Glutamatergic neuron (in vitro differentiated cells): ENCODE measurements around the gene IL21. TPM values are rescaled to one million over a fixed set of nuclear protein-coding genes. Genes with fewer than 3 reads are reported as not detected.

Experiments used
- DNase-seq: peaks from one replicate; pipeline ENCODE4 v3.0.0; 2022
- H3K27ac Mint-ChIP-seq: one replicate; pipeline ENCODE4 v1.8.0; 2020; ENCODE audit warnings: mild to moderate bottlenecking, mixed read lengths, inconsistent platforms; ENCODE audit not compliant: unreplicated experiment
- H3K27me3 Mint-ChIP-seq: one replicate; pipeline ENCODE4 v1.8.0; 2020; ENCODE audit warnings: mild to moderate bottlenecking, moderate library complexity, mixed read lengths, inconsistent platforms; ENCODE audit not compliant: unreplicated experiment
- H3K36me3 Mint-ChIP-seq: one replicate; pipeline ENCODE4 v1.8.0; 2020; ENCODE audit warnings: mild to moderate bottlenecking, mixed read lengths, inconsistent platforms; ENCODE audit not compliant: unreplicated experiment
- H3K4me1 Mint-ChIP-seq: one replicate; pipeline ENCODE4 v1.8.0; 2020; ENCODE audit warnings: mild to moderate bottlenecking, low read depth, mixed read lengths, inconsistent platforms; ENCODE audit not compliant: unreplicated experiment
- H3K4me3 Mint-ChIP-seq: one replicate; pipeline ENCODE4 v1.8.0; 2020; ENCODE audit warnings: mild to moderate bottlenecking, mixed read lengths, inconsistent platforms; ENCODE audit not compliant: unreplicated experiment
- H3K9me3 Mint-ChIP-seq: one replicate; pipeline ENCODE4 v1.8.0; 2020; ENCODE audit warnings: mild to moderate bottlenecking, moderate library complexity, mixed read lengths, inconsistent platforms; ENCODE audit not compliant: unreplicated experiment
- long read RNA-seq: library from polyadenylated mRNA; unstranded; transcript quantifications from one replicate; pipeline ENCODE4 v2.0.0, GENCODE V29; 2020; ENCODE audit not compliant: unreplicated experiment
- total RNA-seq: library from RNA; stranded (reverse); fragmentation: NEBNext Ultra II Directional; extraction: Animal tissue kit (Norgen Biotek cat#: 25700); gene quantifications from one replicate; pipeline ENCODE4 v1.2.1, GENCODE V29; 2021; ENCODE audit not compliant: unreplicated experiment
- TF ChIP-seq, protein P1 (sequence below): fragments of 200-600 bp; sonication (generic); IDR thresholded peaks from one replicate; pipeline ENCODE4 v1.5.0; 2021; ENCODE audit not compliant: partially characterized antibody, unreplicated experiment

IL21 gene
- total RNA-seq = not detected
- long read RNA-seq = 0 reads

DNA sequence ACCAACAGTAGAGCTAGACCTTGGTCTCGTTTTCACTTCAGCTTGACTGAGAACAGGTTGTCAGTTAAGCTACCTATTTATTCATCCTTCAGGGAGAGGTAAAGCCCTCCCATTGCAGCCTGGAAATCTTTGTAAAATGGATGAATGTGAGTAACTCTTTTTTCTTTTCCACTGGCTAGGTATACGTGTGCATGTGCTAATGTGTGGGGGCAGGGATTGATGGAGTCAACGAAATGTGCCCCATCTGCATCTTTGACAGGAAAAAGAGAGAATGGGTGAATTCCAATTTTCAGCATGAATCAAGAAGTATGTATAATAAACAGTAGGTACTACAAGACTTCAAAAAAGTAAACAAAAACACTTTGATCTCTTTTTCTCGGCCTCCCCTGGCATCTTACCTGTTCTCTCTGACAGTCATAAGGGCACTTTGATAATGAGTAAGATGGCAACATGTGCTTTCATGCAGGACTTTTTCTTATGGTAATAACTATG, at the start of gene IL21:
IL21 (minus strand) TSS at position 51 of the 492 bp plus-strand sequence. CDS start 55 bp downstream, outside the sequence.
- H3K4me3 Mint-ChIP-seq = no peak within 1 kb of the TSS
- no peak for DNase-seq
- no peaks in the 10 kb centered on the region for H3K36me3 Mint-ChIP-seq
- no peak within 1 kb of the TSS for H3K27ac Mint-ChIP-seq
- H3K4me1 Mint-ChIP-seq = no peaks in the 10 kb centered on the region
- TF ChIP-seq, protein P1, sequence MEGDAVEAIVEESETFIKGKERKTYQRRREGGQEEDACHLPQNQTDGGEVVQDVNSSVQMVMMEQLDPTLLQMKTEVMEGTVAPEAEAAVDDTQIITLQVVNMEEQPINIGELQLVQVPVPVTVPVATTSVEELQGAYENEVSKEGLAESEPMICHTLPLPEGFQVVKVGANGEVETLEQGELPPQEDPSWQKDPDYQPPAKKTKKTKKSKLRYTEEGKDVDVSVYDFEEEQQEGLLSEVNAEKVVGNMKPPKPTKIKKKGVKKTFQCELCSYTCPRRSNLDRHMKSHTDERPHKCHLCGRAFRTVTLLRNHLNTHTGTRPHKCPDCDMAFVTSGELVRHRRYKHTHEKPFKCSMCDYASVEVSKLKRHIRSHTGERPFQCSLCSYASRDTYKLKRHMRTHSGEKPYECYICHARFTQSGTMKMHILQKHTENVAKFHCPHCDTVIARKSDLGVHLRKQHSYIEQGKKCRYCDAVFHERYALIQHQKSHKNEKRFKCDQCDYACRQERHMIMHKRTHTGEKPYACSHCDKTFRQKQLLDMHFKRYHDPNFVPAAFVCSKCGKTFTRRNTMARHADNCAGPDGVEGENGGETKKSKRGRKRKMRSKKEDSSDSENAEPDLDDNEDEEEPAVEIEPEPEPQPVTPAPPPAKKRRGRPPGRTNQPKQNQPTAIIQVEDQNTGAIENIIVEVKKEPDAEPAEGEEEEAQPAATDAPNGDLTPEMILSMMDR = no peak
- no peaks in the 10 kb centered on the region for H3K27me3 Mint-ChIP-seq
- no peaks in the 10 kb centered on the region for H3K9me3 Mint-ChIP-seq

DNA sequence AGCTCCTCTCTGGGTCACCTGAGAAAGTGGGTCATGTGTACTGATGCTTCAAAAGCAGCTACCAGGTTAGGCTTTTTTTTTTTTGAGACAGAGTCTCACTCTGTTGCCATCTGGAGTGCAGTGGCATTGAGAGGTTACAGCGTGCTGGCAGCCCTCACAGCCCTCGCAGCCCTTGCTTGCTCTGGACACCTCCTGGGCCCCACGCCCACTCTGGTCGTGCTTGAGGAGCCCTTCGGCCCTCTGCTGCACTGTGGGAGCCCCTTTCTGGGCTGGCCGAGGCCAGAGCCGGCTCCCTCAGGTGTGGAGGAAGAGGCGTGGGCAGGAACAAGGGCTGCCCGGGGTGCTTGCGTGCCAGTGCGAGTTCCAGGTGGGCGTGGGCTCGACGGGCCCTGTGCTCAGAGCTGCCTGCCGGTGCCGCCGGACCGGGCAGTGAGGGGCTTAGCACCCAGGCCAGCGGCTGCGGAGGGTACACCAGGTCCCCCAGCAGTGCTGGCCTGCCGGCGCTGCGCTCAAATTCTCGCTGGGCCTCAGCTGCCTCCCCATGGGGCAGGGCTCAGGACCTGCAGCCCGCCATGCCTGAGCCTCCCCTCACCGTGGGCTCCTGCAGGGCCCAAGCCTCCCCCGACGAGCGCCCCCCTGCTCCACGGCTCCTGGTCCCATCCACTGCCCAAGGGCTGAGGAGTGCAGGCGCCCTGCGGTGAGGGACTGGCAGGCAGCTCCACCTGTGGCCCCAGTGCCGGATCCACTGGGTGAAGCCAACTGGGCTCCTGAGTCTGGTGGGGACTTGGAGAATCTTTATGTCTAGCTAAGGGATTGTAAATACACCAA, 49.3 kb upstream of the IL21 start:
- TF ChIP-seq, protein P1 = no peak

DNA sequence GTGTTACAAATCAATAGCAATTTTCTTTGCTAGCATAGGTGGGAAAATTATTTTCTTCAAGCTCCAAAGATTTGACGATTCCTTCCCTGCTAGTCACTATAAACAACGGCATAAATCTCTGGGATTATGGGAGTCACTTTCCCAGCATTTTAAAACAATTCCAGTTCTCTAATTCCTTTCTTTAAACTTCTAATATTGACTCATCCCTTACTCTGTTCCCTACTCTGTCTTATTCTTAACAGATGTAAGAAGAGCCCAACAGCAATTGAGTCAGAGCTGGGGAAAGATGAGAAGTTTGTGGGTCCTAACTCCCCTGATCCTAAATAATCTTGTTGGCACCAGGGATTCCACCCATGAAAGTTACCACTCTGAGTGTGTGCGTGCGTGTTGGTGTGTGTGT, 47.4 kb upstream of the IL21 start:
- H3K27me3 Mint-ChIP-seq = peaks cover 2% of the 10 kb centered on the region
- no peak overlapping the region for H3K4me3 Mint-ChIP-seq
- H3K36me3 Mint-ChIP-seq = no peaks in the 10 kb centered on the region
- H3K4me1 Mint-ChIP-seq = no peaks in the 10 kb centered on the region
- no peak for DNase-seq
- TF ChIP-seq, protein P1 = no peak
- no peaks in the 10 kb centered on the region for H3K9me3 Mint-ChIP-seq
- H3K27ac Mint-ChIP-seq = no peak overlapping the region

More for the DNA sequence above, 49.3 kb upstream of the IL21 start:
- Mint-ChIP-seq H3K9me3 (no peaks in the 10 kb centered on the region), H3K4me1 (no peaks in the 10 kb centered on the region), H3K36me3 (no peaks in the 10 kb centered on the region), H3K27me3 (peaks cover 2% of the 10 kb centered on the region), H3K4me3 (no peak overlapping the region), H3K27ac (no peak overlapping the region)
- no peak for DNase-seq

DNA sequence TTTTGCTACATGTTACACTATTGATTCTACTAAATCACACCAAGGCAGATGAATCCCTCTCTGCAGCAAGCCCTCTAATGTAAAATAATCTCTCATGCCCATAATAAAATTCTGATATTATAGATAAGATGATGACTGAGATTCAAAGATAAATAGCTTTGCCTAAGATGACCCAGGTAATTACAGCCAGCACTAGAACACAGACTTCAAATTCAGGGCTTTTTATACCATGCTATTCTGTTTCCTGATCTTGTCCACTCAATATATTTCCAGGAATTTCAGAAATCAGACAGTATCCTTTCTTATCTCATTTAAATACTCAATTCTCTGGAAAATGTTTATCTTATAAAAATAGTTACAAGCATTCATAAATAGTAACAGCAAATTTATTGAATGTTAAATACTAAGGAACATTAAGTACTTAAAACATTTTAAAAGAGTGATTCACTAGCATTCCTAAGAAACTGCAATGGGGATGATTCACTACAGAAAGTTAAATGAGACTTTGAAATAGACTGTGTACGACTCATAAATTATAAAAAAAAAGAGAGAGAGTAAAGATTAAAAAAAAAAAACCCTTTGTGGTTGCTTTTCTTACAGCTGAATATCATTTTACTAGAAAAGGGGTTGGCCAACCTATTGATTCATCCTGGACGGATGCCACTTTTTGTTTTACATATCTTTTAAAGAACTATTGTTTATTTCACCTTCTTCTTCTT, 45.8 kb upstream of the IL21 start:
- no peaks in the 10 kb centered on the region for H3K36me3 Mint-ChIP-seq
- H3K4me3 Mint-ChIP-seq = no peak overlapping the region
- H3K4me1 Mint-ChIP-seq = no peaks in the 10 kb centered on the region
- no peak overlapping the region for H3K27ac Mint-ChIP-seq
- H3K27me3 Mint-ChIP-seq = peaks cover 2% of the 10 kb centered on the region
- H3K9me3 Mint-ChIP-seq = no peaks in the 10 kb centered on the region
- no peak for DNase-seq
- TF ChIP-seq, protein P1 = no peak
